GM03348 (cell line): ENCODE results near the gene POLA1.

Source experiments
- DNase-seq: peaks from one replicate; pipeline ENCODE4 v3.0.0; 2012; ENCODE audit warnings: low spot score

The POLA1 gene

DNA sequence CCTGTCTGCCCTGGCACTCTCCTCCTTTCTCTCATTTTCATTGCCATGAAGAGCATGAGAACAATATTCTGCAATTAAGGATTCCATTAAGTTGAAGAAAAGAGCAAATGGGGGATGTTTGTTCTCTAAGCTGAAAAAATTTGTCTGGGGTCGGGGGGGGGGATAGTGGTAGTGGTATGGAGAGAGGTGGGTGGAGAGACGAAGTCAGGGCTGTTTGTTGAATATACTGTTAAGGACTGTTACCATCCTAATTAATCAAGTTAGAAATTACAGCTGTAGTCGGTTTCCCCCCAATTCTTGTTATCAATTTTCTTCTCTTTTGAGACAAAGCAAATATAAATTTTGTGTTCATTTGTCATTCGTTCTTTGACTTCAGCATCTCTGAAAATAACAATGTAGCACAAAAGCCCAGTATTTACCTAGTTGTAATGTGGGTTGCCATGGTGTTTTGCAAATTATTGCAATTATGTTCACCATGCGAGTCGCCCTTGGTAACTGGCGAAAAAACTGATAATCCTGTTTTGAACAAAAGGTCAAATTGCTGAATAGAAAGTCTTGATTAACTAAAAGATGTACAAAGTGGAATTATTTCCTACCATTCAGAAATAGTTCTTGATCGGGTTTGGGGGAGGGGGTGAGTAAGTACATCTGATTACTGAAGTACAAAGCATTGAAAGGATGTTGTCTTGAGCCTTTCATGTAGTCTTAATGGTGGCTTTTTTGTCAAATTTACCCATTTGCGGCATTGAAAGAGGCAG lies 183.0 kb downstream of the POLA1 start:
- DNase-seq, result no peak

DNA sequence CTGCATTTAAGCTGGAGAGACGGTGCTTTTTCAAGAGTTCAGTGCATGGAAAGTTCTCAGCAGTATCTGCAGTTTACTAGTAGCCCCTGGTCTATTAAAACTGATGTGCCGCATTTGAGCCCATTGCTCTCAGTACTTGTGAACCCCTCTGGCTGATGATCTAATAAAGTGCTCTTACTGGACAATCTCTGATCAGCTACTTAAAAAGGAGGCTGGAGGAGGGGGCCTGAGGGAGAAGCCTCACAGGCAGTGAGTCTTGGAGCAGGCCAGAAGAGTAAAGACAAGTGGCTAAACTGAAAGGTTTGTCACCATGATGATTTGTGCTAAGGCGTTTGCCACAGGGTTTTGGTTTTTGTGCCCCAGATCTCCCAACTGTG lies 183.6 kb downstream of the POLA1 start:
- DNase-seq, result no peak

DNA sequence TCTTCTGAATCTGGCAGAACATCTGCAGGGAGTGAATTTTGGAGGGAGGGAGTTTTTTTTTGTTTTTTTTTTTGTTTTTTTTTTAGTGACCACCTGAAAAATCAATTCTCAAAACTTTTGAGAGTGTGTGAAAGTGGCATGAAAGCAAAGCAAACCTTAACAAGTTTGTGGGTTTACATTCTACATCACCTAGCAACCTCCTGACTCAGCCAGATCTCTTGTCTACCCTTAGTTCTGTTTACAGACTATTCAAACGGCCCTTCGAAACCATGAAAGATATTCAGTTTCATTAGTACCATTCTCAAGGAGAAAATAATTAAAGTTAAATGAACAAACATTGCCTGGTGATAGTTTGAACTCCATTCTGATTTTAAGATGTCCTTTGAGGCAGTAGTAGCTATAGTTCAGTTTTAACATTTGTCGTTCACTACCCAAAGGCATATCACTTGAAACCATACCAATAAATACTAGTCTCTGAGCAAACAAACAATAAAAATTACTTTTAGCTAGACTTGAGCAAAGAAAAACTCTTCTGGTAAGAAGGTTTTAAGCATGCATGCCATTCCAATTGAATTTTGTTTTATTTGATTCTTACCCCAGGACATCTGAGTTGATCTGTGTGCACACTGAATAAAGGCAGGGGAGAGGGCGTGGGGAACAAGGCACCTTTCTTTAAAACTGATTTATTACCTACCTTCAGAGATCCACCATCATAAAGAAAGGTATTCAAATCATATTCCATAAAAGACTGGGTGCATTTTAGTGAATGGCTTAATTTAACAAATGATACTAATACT lies 184.3 kb downstream of the POLA1 start:
- DNase-seq, result no peak

DNA sequence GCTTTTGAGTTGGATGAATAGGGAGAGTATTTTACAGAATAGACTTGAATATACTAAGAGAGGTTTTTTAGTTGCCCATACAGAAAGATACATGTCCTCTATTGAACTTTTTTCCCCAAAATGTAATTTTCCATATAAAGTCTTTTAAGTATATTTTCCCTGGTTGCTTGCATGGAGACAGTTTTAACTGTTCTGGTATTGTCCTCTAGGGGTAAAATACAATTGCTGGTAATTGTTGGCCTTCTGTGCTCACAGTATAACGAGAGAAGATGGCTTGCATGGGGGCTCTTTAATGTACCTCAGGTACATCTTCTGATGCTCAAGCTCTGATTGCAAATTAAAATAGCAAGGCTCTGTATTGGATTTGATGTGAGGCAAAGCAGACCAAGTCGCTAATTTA lies 186.0 kb downstream of the POLA1 start:
- no peak for DNase-seq

DNA sequence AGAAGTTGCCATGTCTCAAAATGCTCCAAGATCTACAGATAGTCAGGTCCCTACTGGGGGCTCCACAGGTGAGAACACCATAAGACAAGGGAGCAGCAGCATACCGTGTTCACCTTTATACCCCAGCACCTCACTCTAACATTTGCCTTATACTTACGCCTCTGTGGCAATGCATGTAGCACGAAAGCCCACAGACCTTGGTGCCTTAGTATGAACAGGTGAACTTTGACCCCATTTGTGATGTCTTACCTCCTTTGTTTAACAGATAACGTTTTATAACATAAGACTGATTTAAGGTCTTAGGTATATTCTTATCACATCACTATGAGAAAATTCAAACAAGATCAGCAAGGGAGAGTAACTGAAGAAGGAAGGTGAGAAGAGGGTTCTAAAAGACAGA lies 193.2 kb downstream of the POLA1 start:
- no peak for DNase-seq

DNA sequence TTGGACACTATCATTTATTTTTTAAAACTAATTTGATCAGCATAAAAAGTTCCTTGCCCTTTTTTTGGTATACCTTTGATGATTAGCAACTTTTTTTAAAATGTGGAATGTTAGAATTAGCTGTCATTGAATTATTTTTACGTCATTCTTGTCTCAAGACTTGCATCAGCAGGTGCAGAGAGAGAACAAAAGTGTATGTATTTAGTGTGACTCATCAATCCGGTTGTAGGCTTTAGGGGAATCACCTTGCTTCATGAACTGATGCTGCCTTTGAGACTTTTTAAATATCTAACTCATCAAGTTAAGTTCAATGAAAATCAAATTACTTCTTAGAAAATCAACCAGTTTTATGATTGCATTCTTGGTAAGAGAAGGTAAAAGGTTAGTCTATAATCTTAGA lies 197.0 kb downstream of the POLA1 start:
- no peak for DNase-seq

DNA sequence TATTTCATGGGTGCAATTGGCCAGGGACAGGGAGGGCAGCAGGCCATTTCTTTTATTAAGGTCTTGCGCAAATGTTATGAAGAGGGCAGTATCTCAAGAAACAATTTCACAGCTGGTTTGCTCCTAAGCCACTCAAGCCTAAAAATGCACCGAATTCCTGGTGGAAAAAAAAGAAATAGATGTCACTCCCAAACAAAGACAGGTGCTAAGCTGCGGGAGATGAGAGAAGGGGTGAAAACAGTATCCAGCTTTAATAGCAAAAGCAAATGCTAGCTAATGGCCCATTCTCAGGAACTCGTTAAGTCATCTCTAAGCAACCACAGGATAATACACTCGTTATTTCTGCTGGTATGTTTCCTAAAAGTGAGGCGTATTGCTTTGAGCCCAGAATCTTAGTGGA lies 205.7 kb downstream of the POLA1 start:
- no peak for DNase-seq

DNA sequence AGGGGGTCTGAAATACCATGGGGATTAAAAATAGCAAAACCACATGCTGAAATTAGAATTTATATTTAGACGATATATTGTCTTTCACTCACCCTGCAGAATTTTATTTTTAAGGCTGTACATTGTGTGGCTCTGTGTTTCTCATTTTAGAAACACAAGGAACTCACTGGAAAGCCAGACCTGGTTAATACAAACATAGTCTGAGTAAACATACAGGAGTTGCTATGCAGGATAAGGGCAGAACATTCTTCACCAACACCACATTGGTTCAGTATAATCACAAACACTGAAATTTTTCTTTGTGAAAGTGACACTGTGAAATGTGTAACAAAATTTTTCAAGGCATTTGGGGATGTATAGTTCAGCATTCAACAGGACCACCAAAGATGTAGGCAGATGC lies 206.5 kb downstream of the POLA1 start:
- DNase-seq, result no peak

DNA sequence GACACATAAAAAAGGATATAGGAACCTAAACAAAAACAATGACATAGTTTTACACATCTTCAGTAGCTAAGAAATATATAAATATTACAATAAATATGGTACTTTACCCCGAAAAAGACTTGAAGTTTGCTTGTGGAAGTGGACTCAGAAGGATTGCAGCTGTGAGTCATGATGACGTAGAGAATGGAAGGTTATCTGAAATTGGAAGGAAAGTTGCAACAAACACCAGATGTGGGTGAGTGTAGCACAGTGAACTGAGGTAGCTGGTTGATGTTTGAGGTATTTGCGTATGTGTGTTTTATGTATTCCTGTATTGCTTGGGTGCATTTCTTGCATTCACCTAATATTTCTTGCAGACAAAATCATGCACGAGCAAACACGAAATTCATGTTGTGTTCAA lies 209.1 kb downstream of the POLA1 start:
- DNase-seq, result peak; percentile 23

DNA sequence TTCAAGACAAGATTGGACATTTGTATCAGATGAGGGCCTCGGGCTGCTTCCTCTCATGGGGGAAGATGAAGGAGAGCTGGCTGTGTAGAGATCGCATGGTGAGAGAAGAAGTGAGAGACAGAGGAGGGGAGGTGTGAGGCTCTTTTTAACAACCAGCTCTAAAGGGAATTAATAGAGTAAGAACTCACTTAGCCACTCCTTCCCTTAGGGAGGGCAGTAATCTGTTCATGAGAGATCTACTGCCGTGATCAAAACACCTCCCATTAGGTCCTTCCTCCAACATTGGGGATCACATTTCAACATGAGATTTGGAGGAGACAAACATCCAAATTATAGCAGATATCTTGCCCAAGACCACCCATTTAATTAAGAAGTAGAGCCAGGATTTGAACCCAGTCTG lies 225.0 kb downstream of the POLA1 start:
- no peak for DNase-seq

DNA sequence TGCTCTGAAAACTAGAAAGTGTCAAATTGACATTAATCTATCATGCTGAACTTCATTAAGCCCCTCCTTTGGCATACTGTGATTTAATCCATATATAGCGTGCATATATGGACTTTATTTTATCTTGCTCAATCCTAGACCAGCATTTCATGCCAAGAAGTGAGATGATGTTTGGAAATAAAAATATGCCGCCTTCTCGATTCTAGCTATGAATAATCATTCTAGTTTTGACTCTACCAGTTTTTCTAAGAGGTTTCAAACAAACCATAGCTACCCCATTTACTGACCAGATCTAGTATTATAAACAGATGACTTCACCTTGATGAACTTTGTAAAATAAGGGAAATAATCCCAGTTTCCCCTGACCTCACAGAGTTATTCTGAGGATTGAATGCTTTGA lies 227.1 kb downstream of the POLA1 start:
- no peak for DNase-seq

DNA sequence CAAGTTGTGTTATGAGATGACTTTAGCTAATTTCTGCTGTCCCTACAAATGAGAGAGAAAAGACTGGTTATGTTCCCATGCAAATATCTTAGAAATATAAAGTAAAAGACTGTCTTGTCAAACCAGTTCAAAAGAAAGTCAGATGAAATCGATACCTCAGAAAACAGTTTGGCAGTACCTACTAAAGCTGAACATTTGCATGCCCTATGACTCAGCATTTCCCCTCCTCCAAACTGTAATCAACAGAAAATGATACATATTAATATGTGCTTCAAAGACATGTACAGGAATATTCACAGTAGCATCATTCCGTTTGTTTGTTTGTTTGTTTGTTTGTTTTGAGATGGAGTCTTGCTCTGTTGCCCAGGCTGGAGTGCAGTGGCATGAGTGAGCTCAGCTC lies 231.7 kb downstream of the POLA1 start:
- no peak for DNase-seq

DNA sequence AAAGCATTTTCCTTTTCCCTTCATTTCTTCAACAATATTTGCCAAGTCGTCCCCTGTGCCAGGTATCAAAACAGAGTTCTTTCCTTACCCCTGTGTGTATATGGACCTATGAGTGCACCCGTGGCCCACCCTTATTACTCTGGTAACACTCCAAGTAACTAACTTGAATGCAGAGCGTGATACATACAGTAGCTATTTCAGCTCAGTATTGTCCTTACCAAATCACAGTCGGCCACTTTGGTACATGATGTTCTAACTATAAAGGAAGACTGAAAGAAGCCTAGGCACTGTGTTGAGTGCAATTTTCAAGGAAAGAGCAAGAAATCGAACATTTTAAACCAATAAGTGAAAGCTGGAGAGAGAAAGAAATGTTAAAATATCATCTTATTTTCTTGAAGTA lies 233.7 kb downstream of the POLA1 start:
- no peak for DNase-seq

DNA sequence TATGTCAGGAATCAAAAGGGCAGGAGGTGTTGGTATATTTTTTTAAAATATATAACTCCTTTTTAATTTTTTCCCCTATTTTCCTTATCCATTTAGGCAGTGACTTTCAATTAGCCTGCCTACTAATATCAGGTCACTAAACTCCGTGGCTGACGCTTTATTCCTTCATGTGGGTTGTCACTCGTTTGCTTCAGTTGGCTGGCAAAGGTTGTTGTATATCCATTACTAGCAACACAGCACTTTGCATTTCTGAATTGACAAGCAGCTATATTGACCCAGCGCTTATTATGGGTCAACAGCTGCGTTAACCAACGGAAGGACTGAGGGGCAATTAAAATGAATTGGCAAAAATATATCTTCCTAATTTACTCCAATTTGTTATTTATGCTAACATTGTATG lies 234.4 kb downstream of the POLA1 start:
- no peak for DNase-seq

DNA sequence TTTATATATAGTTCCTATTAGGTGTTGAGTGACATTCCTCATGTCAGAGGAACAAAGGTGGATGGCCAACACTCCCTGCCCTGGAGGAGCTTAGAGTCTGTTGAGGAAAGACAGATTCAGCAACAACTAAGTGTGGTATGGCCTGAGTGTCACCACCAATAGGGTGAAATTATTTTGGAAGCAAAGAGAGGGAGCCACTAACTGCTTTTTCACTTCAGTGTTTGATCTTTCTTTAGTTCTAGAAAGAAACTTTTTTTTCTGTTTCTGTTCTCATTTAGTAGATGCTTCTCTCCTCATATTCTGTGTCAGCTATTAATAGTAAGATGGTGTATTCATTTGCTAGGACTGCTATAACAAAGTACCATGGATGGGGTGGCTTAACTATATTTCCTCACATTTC lies 240.6 kb downstream of the POLA1 start:
- DNase-seq, result no peak

DNA sequence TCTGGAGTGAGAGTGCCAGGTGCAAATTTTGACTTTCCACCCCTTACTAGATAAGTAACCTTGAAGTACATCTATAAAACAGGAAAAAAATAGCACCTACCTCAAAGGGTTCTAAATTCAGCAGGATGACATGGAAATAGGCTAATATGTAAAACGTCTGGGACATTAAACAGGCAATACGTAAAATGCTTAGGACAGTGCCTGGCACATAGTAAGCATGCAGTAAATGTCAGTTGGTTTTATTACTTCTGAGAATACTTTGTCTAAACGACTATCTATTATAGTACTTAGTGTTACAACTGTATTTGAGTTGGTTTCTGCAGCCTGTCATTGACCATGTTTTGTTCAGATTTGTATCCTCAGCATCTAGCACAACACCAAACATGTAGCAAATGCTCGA lies 251.3 kb downstream of the POLA1 start:
- no peak for DNase-seq

DNA sequence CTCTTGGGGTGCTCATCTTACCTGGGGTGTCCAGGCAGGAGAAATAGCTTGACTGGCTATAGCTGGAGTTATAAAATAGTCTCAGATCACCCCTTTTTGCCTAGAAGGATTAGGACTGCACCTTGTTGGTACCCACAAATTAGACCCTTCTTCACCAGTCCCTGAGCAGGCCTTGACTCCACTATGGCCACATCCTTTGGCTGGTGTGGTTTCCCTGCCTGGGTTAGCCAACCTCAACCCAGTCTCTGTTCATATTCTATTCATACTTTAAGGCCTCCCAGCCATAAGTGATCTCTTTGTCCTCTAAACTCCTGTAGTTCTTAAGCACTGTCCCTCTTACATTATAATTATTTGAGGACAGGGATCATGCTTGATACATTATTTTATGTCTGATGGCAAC lies 252.7 kb downstream of the POLA1 start:
- DNase-seq, result no peak

DNA sequence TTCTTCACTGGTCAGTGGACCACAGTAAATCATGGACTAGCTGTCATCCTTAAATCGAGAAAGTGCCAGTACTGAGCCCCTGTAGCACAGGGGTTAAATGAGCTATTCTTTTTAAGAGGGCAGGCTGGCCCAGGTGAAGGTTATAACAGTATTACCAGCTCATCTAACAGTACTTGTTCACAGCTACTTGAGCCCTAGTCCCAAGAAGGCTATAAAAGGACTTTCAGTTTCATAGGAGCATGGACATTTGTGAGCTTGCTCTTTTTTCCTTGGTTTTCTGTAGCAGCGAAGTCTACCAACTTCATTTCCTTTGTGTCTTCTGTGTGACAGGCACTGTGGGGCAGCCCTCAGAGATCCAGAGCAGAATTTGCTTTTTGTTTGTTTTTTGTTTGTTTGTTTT lies 261.0 kb downstream of the POLA1 start:
- DNase-seq, result no peak

DNA sequence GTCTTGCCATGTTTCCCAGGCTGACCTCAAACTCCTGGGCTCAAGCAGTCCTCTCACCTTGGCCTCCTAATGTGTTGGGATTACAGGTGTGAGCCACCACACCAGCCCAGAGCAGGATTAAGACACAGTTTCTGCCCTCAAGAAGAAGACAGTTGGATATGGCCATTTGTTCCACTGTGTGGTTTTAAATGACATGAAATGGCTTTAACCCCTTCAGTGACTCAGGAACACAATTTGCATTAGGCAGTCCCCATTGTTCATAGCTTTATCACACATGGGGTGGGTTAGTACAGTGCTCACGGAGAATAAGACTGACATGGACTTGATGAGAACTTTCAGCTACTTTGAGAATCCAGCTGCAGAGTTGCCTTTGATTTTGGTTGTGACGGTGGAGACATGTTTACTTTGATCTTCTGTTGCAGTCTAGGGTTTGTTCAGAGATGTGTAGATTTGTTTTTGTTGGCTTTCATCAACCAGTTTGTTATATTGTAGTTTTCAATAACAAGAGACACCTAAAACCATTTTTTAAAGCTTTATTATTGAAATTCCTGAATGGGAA lies 261.7 kb downstream of the POLA1 start:
- no peak for DNase-seq

DNA sequence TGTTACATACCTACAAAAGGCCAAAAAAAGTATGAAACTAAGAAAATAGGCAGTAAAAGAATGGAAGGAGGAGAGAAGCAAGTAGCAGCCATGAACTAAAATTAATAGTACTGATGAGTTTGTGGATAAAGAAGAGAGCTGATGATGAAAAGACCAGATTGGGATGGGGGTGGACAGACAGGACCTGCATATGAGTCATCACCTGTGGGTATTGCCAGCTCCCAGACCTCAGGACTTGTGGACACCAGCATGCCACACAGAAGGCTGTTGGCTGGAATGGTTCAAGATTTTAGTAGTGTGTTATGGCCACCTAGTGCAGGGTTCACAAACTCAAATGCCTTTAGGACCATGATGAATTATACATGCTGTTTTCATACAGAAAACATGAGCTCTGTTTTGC lies 263.1 kb downstream of the POLA1 start:
- peak; percentile 5 for DNase-seq

DNA sequence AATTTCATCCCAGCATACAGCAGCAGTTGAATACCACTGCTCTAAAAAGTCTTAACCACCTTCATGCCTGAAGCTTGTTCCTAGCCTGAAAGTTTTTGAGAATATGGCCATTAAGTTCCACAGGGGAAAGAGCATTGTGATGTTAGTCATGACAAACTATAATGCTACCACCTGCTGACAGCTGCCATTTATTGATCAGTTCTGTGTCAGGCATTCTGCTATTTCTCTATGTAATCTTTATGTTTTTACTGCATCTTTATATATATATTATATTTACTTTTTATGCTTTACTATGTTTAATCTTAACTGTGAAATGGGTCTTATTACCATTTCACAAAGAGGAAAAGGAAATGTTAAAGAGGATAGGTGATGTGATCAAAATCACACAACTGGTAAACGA lies 268.1 kb downstream of the POLA1 start:
- no peak for DNase-seq

DNA sequence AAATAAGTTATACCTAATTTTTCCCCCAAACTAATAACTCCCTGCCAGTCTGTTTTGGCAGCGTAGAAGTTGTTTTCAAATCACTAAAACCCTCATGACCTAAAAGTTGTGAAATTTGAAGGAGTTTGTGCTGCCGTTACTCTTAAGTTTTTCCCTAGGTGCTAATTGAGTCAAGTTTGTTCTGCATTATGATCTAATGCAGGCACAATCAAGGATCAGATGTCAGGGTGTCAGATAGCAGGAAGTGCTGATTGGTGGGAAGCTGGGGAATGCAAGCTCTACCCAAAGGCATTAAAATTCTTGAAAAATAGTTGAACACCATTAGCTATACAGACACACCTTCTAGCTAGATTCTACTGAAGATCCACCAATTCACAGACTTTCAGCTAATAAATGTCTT lies 270.1 kb downstream of the POLA1 start:
- no peak for DNase-seq

DNA sequence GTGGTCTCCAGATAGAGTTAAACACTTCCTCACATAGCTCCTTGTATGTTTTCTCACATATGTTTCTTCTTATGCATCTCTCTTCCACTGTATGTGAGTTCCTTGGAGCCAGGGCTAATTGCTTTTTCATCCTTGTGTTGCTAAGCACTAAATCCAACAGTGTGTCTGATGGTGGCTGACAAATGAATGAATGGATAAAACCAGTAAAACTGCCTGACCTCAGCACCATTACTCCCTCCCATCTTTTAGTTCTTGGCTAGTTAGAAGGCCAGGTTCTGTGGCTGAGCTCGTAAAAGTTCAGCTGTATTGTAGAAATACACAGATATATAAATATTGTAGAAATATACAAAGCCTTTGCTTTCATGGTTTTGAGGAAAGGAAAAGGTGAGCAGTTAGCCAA lies 271.7 kb downstream of the POLA1 start:
- DNase-seq, result no peak

DNA sequence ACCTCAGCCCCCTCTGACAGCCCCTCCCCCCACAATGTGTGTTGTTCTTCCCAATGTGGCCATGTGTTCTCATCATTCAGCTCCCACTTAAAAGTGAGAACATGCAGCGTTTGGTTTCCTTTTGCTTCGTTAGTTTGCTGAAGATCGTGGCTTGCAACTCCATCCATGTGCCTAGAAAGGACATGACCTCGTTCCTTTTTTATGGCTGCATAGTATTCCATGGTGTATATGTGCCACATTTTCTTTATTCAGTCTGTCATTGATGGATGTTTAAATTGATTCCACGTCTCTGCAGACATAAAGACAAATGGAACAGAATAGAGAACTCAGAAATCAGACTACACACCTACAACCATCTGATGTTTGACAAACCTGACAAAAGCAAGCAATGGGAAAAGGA lies 276.1 kb downstream of the POLA1 start:
- no peak for DNase-seq
